Type B pancreatic cell (in vitro differentiated cells): ENCODE results near the gene FKBP5. TPM values are rescaled to one million over a fixed set of nuclear protein-coding genes. Genes with fewer than 3 reads are reported as not detected.

Experiments used
- DNase-seq: peaks from one replicate; pipeline ENCODE4 v3.0.0; 2021; ENCODE audit warnings: mixed read lengths; ENCODE audit not compliant: unreplicated experiment; ENCODE audit errors: extremely low spot score
- H3K27ac Mint-ChIP-seq: 2 replicates; pipeline ENCODE4 v1.8.0; 2021; ENCODE audit warnings: mild to moderate bottlenecking, mixed read lengths
- H3K27me3 Mint-ChIP-seq: 2 replicates; pipeline ENCODE4 v1.8.0; 2021; ENCODE audit warnings: mixed read lengths
- H3K36me3 Mint-ChIP-seq: 2 replicates; pipeline ENCODE4 v1.8.0; 2021; ENCODE audit warnings: mixed read lengths
- H3K4me1 Mint-ChIP-seq: one replicate; pipeline ENCODE4 v1.8.0; 2021; ENCODE audit warnings: mixed read lengths; ENCODE audit not compliant: unreplicated experiment
- H3K4me3 Mint-ChIP-seq: 2 replicates; pipeline ENCODE4 v1.8.0; 2021; ENCODE audit warnings: mild to moderate bottlenecking, mixed read lengths
- H3K9me3 Mint-ChIP-seq: 2 replicates; pipeline ENCODE4 v1.8.0; 2021; ENCODE audit warnings: mixed read lengths
- total RNA-seq: library from RNA; stranded (reverse); gene quantifications from 2 replicates; pipeline ENCODE4 v1.2.1, GENCODE V29; 2021; ENCODE audit warnings: low replicate concordance
- TF ChIP-seq, protein P1 (sequence below): fragments of 200-600 bp; sonication (generic); conservative IDR thresholded peaks from 2 replicates; pipeline ENCODE4 v1.5.0; 2021; ENCODE audit warnings: antibody characterized with exemption, mild to moderate bottlenecking

FKBP5 gene
- total RNA-seq, 1 donor from 2014 or later = 12.5 TPM

DNA sequence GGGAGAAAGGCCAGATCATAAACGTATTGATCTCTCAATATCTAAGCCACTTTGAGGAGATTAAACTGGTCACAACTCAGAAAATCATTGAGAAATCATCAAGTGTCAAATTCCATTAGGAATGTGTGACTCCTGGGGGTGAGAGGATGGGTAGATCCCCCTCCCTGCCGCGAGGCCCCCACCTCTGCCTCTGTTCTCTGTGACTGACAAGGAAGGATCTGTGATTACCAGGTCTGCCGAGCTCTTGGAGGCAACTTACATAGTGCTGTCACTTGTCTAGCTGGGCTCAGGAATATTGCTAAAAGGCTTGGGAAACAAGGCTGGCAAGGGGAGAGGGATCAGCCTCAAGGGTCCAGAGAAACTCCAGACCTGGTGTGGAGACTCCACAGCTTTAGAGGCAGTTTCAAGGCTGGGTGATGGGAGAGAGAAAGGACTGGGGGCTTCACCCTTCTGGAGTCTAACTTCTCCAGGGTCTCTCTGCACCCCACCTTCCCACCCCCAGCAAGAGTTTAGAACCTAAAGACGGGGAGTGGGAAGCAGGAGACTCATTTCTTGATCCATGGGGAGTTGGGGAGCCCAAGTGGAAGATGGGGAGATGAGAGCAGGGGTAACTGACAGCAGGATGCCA is 36.5 kb upstream of the FKBP5 start:
- Mint-ChIP-seq H3K27ac (no peak overlapping the region), H3K4me3 (peak overlapping the region; percentile 2), H3K9me3 (no peaks in the 10 kb centered on the region), H3K4me1 (peaks cover 50% of the 10 kb centered on the region), H3K36me3 (no peaks in the 10 kb centered on the region), H3K27me3 (peaks cover 16% of the 10 kb centered on the region)
- TF ChIP-seq, protein P1, sequence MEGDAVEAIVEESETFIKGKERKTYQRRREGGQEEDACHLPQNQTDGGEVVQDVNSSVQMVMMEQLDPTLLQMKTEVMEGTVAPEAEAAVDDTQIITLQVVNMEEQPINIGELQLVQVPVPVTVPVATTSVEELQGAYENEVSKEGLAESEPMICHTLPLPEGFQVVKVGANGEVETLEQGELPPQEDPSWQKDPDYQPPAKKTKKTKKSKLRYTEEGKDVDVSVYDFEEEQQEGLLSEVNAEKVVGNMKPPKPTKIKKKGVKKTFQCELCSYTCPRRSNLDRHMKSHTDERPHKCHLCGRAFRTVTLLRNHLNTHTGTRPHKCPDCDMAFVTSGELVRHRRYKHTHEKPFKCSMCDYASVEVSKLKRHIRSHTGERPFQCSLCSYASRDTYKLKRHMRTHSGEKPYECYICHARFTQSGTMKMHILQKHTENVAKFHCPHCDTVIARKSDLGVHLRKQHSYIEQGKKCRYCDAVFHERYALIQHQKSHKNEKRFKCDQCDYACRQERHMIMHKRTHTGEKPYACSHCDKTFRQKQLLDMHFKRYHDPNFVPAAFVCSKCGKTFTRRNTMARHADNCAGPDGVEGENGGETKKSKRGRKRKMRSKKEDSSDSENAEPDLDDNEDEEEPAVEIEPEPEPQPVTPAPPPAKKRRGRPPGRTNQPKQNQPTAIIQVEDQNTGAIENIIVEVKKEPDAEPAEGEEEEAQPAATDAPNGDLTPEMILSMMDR = no peak
- no peak for DNase-seq

DNA sequence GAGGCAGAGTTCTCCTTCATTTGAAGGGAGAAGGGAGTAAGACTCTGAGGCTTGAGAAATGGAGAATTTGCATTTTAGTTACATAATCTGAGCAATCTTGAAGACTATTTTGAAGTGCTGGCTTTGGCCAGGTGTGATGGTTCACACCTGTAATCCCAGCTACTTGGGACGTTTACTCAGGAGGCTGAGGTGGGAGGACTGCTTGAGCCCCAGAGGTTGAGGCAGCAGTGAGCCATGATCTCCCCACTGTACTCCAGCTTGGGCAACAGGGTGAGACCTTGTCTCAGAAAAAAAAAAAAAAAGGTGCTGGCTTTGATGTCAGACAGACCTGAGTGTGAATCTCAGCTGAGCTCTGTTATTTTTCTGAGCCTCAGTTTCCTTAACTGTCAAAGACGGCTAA is 35.8 kb upstream of the FKBP5 start:
- Mint-ChIP-seq H3K27me3 (peaks cover 15% of the 10 kb centered on the region), H3K27ac (no peak overlapping the region), H3K4me3 (no peak overlapping the region), H3K36me3 (no peaks in the 10 kb centered on the region), H3K9me3 (no peaks in the 10 kb centered on the region), H3K4me1 (peaks cover 52% of the 10 kb centered on the region)
- TF ChIP-seq, protein P1 = no peak
- DNase-seq = no peak

DNA sequence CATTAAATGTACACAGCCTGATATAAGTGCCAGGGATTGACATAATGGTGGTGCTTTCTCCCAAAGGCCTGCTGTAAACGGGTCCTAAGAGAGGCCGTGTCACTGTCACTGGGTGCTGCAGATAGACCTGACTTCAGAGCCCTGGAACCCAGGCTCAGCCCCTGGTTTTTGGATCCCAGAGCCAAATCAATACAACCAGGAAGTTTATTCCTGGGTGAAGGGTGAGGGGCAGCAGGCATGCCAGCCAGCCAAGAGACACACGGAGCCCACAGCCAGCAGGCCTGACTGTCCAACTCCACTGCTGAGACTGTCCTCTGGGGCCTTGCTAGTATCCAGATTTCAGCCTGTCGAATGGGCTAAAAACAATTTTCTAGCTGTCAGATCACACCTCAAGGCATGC is 35.3 kb upstream of the FKBP5 start:
- Mint-ChIP-seq H3K36me3 (no peaks in the 10 kb centered on the region), H3K27ac (no peak overlapping the region), H3K4me3 (no peak overlapping the region), H3K4me1 (peaks cover 52% of the 10 kb centered on the region), H3K9me3 (no peaks in the 10 kb centered on the region), H3K27me3 (peaks cover 12% of the 10 kb centered on the region)
- TF ChIP-seq, protein P1 = no peak
- DNase-seq = no peak

DNA sequence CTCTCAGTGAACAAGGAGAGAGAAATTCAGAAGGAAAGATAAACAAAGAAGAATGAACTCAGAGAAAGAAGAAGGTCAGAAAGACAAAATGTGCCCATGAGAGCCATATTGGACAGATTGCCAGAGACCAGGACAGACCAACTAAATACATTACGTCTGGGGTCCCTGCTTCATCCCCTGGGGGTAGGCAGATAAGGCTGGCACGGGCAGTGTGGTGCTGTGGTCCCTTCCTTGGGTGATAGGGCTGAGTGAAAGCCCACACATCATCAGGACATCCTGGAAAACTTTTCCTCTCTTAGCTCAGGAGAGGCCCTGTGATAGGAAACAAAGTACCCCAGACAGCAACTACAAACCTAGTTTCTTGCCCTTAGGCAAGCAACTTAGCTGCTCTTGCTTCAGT is 34.9 kb upstream of the FKBP5 start:
- no peaks in the 10 kb centered on the region for H3K9me3 Mint-ChIP-seq
- no peak overlapping the region for H3K4me3 Mint-ChIP-seq
- peaks cover 56% of the 10 kb centered on the region for H3K4me1 Mint-ChIP-seq
- TF ChIP-seq, protein P1 = no peak
- no peak for DNase-seq
- no peaks in the 10 kb centered on the region for H3K36me3 Mint-ChIP-seq
- peaks cover 12% of the 10 kb centered on the region for H3K27me3 Mint-ChIP-seq
- no peak overlapping the region for H3K27ac Mint-ChIP-seq

DNA sequence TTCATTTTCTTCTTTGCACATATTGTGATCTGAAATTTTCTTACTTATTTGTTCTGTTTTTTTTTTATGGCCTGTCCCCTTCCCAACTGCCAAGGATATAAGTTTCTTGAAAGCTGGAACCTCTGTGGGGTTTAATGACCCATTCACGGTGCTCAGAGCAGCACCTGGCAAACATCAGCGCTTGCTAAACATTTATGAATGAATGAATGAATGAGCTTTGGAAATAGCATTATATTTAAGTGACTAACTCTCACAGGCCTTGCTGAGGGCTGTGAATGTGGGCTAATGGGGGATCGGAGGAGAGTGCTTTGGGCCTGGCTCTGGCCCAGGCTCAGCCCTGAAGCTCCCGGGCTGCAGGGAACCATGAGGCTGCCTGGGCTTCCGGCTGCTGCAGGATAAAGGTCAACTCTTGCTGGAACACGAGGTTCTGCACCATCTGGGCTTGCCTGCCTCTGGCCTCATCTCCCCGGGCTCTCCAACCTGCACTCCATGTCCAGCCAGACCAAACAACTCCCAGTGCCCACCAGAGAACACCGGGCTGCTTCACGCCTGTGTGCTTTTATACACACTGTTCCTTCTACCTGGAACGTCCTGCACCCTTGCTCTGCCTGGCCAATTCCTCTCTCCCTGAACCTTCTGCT is 33.5 kb upstream of the FKBP5 start:
- no peak for DNase-seq
- no peaks in the 10 kb centered on the region for H3K36me3 Mint-ChIP-seq
- peak overlapping the region; percentile 57 for H3K27ac Mint-ChIP-seq
- peaks cover 12% of the 10 kb centered on the region for H3K27me3 Mint-ChIP-seq
- no peak overlapping the region for H3K4me3 Mint-ChIP-seq
- H3K9me3 Mint-ChIP-seq = no peaks in the 10 kb centered on the region
- TF ChIP-seq, protein P1 = no peak
- peaks cover 63% of the 10 kb centered on the region for H3K4me1 Mint-ChIP-seq
